Type B pancreatic cell (in vitro differentiated cells): ENCODE results near the gene TMEM109. TPM values are rescaled to one million over a fixed set of nuclear protein-coding genes. Genes with fewer than 3 reads are reported as not detected.
A peak's percentile ranks its signal among the peaks of the same experiment; 100 is the strongest.

ENCODE experiments used
- DNase-seq: peaks from one replicate; pipeline ENCODE4 v3.0.0; 2021; ENCODE audit warnings: mixed read lengths; ENCODE audit not compliant: unreplicated experiment; ENCODE audit errors: extremely low spot score
- H3K27ac Mint-ChIP-seq: 2 replicates; pipeline ENCODE4 v1.8.0; 2021; ENCODE audit warnings: mild to moderate bottlenecking, mixed read lengths
- H3K27me3 Mint-ChIP-seq: 2 replicates; pipeline ENCODE4 v1.8.0; 2021; ENCODE audit warnings: mixed read lengths
- H3K36me3 Mint-ChIP-seq: 2 replicates; pipeline ENCODE4 v1.8.0; 2021; ENCODE audit warnings: mixed read lengths
- H3K4me1 Mint-ChIP-seq: one replicate; pipeline ENCODE4 v1.8.0; 2021; ENCODE audit warnings: mixed read lengths; ENCODE audit not compliant: unreplicated experiment
- H3K4me3 Mint-ChIP-seq: 2 replicates; pipeline ENCODE4 v1.8.0; 2021; ENCODE audit warnings: mild to moderate bottlenecking, mixed read lengths
- H3K9me3 Mint-ChIP-seq: 2 replicates; pipeline ENCODE4 v1.8.0; 2021; ENCODE audit warnings: mixed read lengths
- CTCF ChIP-seq: fragments of 200-600 bp; sonication (generic); conservative IDR thresholded peaks from 2 replicates; pipeline ENCODE4 v1.5.0; 2021; ENCODE audit warnings: antibody characterized with exemption, mild to moderate bottlenecking
- total RNA-seq: library from RNA; stranded (reverse); gene quantifications from 2 replicates; pipeline ENCODE4 v1.2.1, GENCODE V29; 2021; ENCODE audit warnings: low replicate concordance

Gene TMEM109
- total RNA-seq, 1 donor from 2014 or later: 83.0 TPM

GRCh38 chr11:60923800-60924109 lies 9.8 kb downstream of the TMEM109 start:
- Mint-ChIP-seq H3K9me3 (no peaks in the 10 kb centered on the region), H3K4me1 (peaks cover 15% of the 10 kb centered on the region), H3K27ac (no peak overlapping the region), H3K27me3 (no peaks in the 10 kb centered on the region), H3K4me3 (peak overlapping the region; percentile 97), H3K36me3 (peaks cover 8% of the 10 kb centered on the region)
- DNase-seq: no peak
- TF ChIP-seq CTCF: no peak

GRCh38 chr11:60924110-60924905 lies 10.3 kb downstream of the TMEM109 start, which contains the start of gene TMEM132A:
Gene TMEM132A (plus strand): TSS chr11:60924460. CDS start chr11:60924634, 174 bp downstream.
- H3K9me3 Mint-ChIP-seq: no peaks in the 10 kb centered on the region
- H3K36me3 Mint-ChIP-seq: peaks cover 8% of the 10 kb centered on the region
- H3K27me3 Mint-ChIP-seq: no peaks in the 10 kb centered on the region
- peaks cover 15% of the 10 kb centered on the region for H3K4me1 Mint-ChIP-seq
- peak; percentile 85 for DNase-seq
- peak within 1 kb of the TSS; percentile 97 for H3K4me3 Mint-ChIP-seq
- TF ChIP-seq CTCF: no peak
- peak within 1 kb of the TSS; percentile 23 for H3K27ac Mint-ChIP-seq

GRCh38 chr11:60924906-60925853 lies 11.2 kb downstream of the TMEM109 start:
- Mint-ChIP-seq H3K9me3 (no peaks in the 10 kb centered on the region), H3K27me3 (no peaks in the 10 kb centered on the region), H3K27ac (peak overlapping the region; percentile 23), H3K4me3 (peak overlapping the region; percentile 97), H3K36me3 (peaks cover 12% of the 10 kb centered on the region), H3K4me1 (peaks cover 15% of the 10 kb centered on the region)
- no peak for TF ChIP-seq CTCF
- no peak for DNase-seq

- Mint-ChIP-seq H3K4me1 (peaks cover 15% of the 10 kb centered on the region), H3K27ac (peak overlapping the region; percentile 23), H3K27me3 (no peaks in the 10 kb centered on the region), H3K36me3 (peaks cover 12% of the 10 kb centered on the region), H3K9me3 (no peaks in the 10 kb centered on the region), H3K4me3 (peak overlapping the region; percentile 97)
- no peak for DNase-seq
- TF ChIP-seq CTCF: no peak
Measured at GRCh38 chr11:60925868-60926267, 11.9 kb downstream of the TMEM109 start.

- DNase-seq: no peak
- H3K27ac Mint-ChIP-seq: no peak overlapping the region
- H3K4me1 Mint-ChIP-seq: peaks cover 15% of the 10 kb centered on the region
- peaks cover 12% of the 10 kb centered on the region for H3K36me3 Mint-ChIP-seq
- H3K27me3 Mint-ChIP-seq: no peaks in the 10 kb centered on the region
- H3K4me3 Mint-ChIP-seq: peak overlapping the region; percentile 97
- no peak for TF ChIP-seq CTCF
- no peaks in the 10 kb centered on the region for H3K9me3 Mint-ChIP-seq
Measured at GRCh38 chr11:60926500-60926899, 12.5 kb downstream of the TMEM109 start.
